Lower lobe of right lung (tissue), 2 donors: ENCODE data around the gene AP3S2. TPM values are rescaled to one million over a fixed set of nuclear protein-coding genes. Genes with fewer than 3 reads are reported as not detected.

Experiments
- ATAC-seq, 2 donors: fragments of 200-7000 bp; cut with Tn5 transposase; one replicate each; pipeline ENCODE4 v1.9.1; 2020 to 2022; ENCODE audit warnings: mild to moderate bottlenecking in 2 of 2, moderate library complexity in 2 of 2
- DNase-seq: peaks from one replicate; pipeline ENCODE4 v3.0.0-alpha.2; 2020
- H3K27ac ChIP-seq: fragments of 200-600 bp; one replicate; pipeline ENCODE4 v1.8.0; 2022
- H3K27me3 ChIP-seq: fragments of 200-600 bp; one replicate; pipeline ENCODE4 v1.8.0; 2022; ENCODE audit warnings: low read depth
- H3K36me3 ChIP-seq: fragments of 200-600 bp; one replicate; pipeline ENCODE4 v1.8.0; 2022; ENCODE audit warnings: mild to moderate bottlenecking
- H3K4me1 ChIP-seq: fragments of 200-600 bp; one replicate; pipeline ENCODE4 v1.8.0; 2022
- H3K4me3 ChIP-seq: fragments of 200-600 bp; one replicate; pipeline ENCODE4 v1.8.0; 2022; ENCODE audit warnings: mild to moderate bottlenecking
- H3K9me3 ChIP-seq: fragments of 200-600 bp; one replicate; pipeline ENCODE4 v1.8.0; 2022
- intact Hi-C: fragments of 100-400 bp; cut with DNase I; formaldehyde crosslinking; loops from one replicate; pipeline ENCODE4 v1.11.0; 2022
- total RNA-seq: library from RNA; stranded (reverse); fragmentation: NEBNext Ultra II Directional; extraction: Animal tissue kit (Norgen Biotek cat#: 25700); gene quantifications from one replicate; pipeline ENCODE4 v1.2.1, GENCODE V29; 2021
- TF ChIP-seq, protein P1 (sequence below): fragments of 200-600 bp; IDR thresholded peaks from one replicate; pipeline ENCODE4 v1.8.0; 2022; ENCODE audit warnings: antibody characterized with exemption, mild to moderate bottlenecking
- donor health status: DM: no; HTN: yes; CAD: no; lungs with severe emphysema.

The AP3S2 gene
- total RNA-seq, 1 donor from 2014 or later: 36.9 TPM

DNA sequence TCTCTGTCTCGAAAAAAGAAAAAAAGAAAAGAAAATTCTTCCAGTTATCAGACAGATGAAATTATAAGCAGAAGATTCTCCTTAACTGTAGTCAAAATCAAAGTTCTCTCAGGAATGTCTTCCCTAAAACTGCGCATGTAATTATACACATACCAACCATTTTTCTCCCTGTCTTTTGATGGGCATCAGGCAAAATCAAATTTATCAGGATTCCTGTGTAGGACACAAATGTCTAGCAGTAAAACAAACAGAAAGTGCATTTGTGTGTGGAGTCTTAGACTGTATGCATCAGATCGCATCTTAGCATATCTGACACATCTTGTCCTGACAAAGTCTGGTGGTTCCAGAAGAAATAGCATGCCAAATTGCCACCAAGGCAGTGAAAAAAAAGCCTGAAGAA lies 22.9 kb upstream of the AP3S2 start:
- Histone ChIP-seq H3K4me3 (no peak overlapping the region), H3K27ac (peak overlapping the region; percentile 18), H3K4me1 (peaks cover 13% of the 10 kb centered on the region), H3K36me3 (no peaks in the 10 kb centered on the region), H3K27me3 (no peaks in the 10 kb centered on the region), H3K9me3 (no peaks in the 10 kb centered on the region)
- intact Hi-C loops: no loop called here
- TF ChIP-seq, protein P1, sequence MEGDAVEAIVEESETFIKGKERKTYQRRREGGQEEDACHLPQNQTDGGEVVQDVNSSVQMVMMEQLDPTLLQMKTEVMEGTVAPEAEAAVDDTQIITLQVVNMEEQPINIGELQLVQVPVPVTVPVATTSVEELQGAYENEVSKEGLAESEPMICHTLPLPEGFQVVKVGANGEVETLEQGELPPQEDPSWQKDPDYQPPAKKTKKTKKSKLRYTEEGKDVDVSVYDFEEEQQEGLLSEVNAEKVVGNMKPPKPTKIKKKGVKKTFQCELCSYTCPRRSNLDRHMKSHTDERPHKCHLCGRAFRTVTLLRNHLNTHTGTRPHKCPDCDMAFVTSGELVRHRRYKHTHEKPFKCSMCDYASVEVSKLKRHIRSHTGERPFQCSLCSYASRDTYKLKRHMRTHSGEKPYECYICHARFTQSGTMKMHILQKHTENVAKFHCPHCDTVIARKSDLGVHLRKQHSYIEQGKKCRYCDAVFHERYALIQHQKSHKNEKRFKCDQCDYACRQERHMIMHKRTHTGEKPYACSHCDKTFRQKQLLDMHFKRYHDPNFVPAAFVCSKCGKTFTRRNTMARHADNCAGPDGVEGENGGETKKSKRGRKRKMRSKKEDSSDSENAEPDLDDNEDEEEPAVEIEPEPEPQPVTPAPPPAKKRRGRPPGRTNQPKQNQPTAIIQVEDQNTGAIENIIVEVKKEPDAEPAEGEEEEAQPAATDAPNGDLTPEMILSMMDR: no peak
- DNase-seq (no peak), ATAC-seq (no peak)

GRCh38 chr15:89912674-89913396 lies 19.0 kb upstream of the AP3S2 start, which contains the start of gene ARPIN:
TSS of gene ARPIN (minus strand) at chr15:89912952. CDS start at chr15:89912835, 117 bp downstream.
- H3K27ac ChIP-seq: peak within 1 kb of the TSS; percentile 88
- H3K4me3 ChIP-seq: peak within 1 kb of the TSS; percentile 84
- peak; percentile 81 to 88 for ATAC-seq
- intact Hi-C loops: no loop called here
- peaks cover 4% of the 10 kb centered on the region for H3K36me3 ChIP-seq
- H3K27me3 ChIP-seq: no peaks in the 10 kb centered on the region
- H3K4me1 ChIP-seq: peaks cover 22% of the 10 kb centered on the region
- DNase-seq: peak; percentile 73
- TF ChIP-seq, protein P1: no peak
- no peaks in the 10 kb centered on the region for H3K9me3 ChIP-seq

DNA sequence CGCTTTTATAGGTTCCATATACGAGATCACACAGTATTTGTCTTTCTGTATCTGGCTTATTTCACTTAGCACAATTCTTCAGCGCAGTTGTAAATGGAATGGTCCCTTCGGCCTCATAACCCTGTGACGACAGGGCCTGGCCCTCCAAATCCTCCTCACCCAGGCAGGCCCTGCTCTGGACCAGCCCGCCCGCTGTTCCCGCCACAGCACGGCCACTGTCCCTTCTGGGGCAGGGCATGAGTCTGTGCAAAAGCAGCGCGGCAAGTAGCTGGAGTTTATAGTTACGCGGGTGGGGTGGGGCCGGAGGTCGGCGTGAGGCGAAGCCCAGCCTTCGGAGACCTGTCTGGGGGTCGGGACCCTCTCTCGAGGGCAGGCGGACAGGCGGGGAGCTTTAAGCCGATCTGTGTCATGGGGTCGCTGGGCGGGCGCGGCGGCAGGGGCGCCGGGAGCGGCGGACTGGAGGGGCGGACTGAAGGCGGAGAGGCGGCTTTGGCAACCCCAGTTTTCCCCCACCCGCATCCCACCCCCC lies 18.4 kb upstream of the AP3S2 start:
- H3K27ac ChIP-seq: peak overlapping the region; percentile 88
- TF ChIP-seq, protein P1: no peak
- peak; percentile 67 for DNase-seq

GRCh38 chr15:89910891-89911626 lies 17.3 kb upstream of the AP3S2 start:
- no peaks in the 10 kb centered on the region for H3K9me3 ChIP-seq
- TF ChIP-seq, protein P1: no peak
- no peak overlapping the region for H3K4me3 ChIP-seq
- no peaks in the 10 kb centered on the region for H3K27me3 ChIP-seq
- peaks cover 22% of the 10 kb centered on the region for H3K4me1 ChIP-seq
- H3K27ac ChIP-seq: no peak overlapping the region
- DNase-seq (no peak), ATAC-seq (peak; percentile 33 to 57)
- intact Hi-C loops: no loop called here
- peaks cover 22% of the 10 kb centered on the region for H3K36me3 ChIP-seq

More for the DNA sequence above, 18.4 kb upstream of the AP3S2 start:
- Histone ChIP-seq H3K4me3 (peak overlapping the region; percentile 84), H3K27me3 (no peaks in the 10 kb centered on the region), H3K36me3 (peaks cover 10% of the 10 kb centered on the region), H3K4me1 (peaks cover 22% of the 10 kb centered on the region), H3K9me3 (no peaks in the 10 kb centered on the region)
- intact Hi-C loops: no loop called here
- ATAC-seq: peak; percentile 79 to 92

GRCh38 chr15:89909611-89910010 lies 15.8 kb upstream of the AP3S2 start:
- no peaks in the 10 kb centered on the region for H3K9me3 ChIP-seq
- DNase-seq (no peak), ATAC-seq (no peak)
- no peak overlapping the region for H3K27ac ChIP-seq
- H3K4me3 ChIP-seq: no peak overlapping the region
- peaks cover 30% of the 10 kb centered on the region for H3K36me3 ChIP-seq
- H3K4me1 ChIP-seq: peaks cover 22% of the 10 kb centered on the region
- no peaks in the 10 kb centered on the region for H3K27me3 ChIP-seq
- TF ChIP-seq, protein P1: no peak
- intact Hi-C loops: no loop called here
